GM19099 (cell line): ENCODE data around the gene IL10.

Source experiments
- POLR2A ChIP-seq: IDR thresholded peaks from 3 replicates; pipeline ENCODE4 v1.6.1; 2011; ENCODE audit warnings: low read depth; ENCODE audit not compliant: insufficient read length; ENCODE audit errors: extremely low read depth

The IL10 gene

GRCh38 chr1:206798384-206798996 is 26.2 kb upstream of the IL10 start:
- no peak for TF ChIP-seq POLR2A

GRCh38 chr1:206797534-206798383 is 25.5 kb upstream of the IL10 start:
- no peak for TF ChIP-seq POLR2A

GRCh38 chr1:206796981-206797402 is 24.7 kb upstream of the IL10 start:
- no peak for TF ChIP-seq POLR2A

GRCh38 chr1:206796116-206796515 is 23.8 kb upstream of the IL10 start:
- no peak for TF ChIP-seq POLR2A

GRCh38 chr1:206794294-206794908 is 22.1 kb upstream of the IL10 start:
- no peak for TF ChIP-seq POLR2A

GRCh38 chr1:206793620-206794019 is 21.3 kb upstream of the IL10 start:
- TF ChIP-seq POLR2A = no peak

GRCh38 chr1:206792939-206793607 is 20.8 kb upstream of the IL10 start:
- no peak for TF ChIP-seq POLR2A

- TF ChIP-seq POLR2A = no peak
Measured at GRCh38 chr1:206790502-206791250, 18.4 kb upstream of the IL10 start.

GRCh38 chr1:206788487-206789050 is 16.3 kb upstream of the IL10 start:
- no peak for TF ChIP-seq POLR2A

GRCh38 chr1:206787891-206788290 is 15.6 kb upstream of the IL10 start:
- no peak for TF ChIP-seq POLR2A

GRCh38 chr1:206786212-206786886 is 14.1 kb upstream of the IL10 start:
- no peak for TF ChIP-seq POLR2A

- TF ChIP-seq POLR2A = no peak
Measured at GRCh38 chr1:206785182-206785765, 13.0 kb upstream of the IL10 start.

- no peak for TF ChIP-seq POLR2A
Measured at GRCh38 chr1:206784471-206784903, 12.2 kb upstream of the IL10 start.
